GM19099 (cell line): ENCODE measurements around the gene WWC2.

Experiments
- POLR2A ChIP-seq: IDR thresholded peaks from 3 replicates; pipeline ENCODE4 v1.6.1; 2011; ENCODE audit warnings: low read depth; ENCODE audit not compliant: insufficient read length; ENCODE audit errors: extremely low read depth

The WWC2 gene

GRCh38 chr4:183344523-183345255, 245.6 kb downstream of the WWC2 start:
- TF ChIP-seq POLR2A = no peak

- TF ChIP-seq POLR2A = no peak
These were observed 246.2 kb downstream of the WWC2 start for GRCh38 chr4:183345261-183345660.

- TF ChIP-seq POLR2A = no peak
These were observed 248.1 kb downstream of the WWC2 start for GRCh38 chr4:183347146-183347545.

GRCh38 chr4:183347566-183347965, 248.5 kb downstream of the WWC2 start:
- no peak for TF ChIP-seq POLR2A

- no peak for TF ChIP-seq POLR2A
These were observed 249.1 kb downstream of the WWC2 start for GRCh38 chr4:183348136-183348535.

- no peak for TF ChIP-seq POLR2A
These were observed 249.9 kb downstream of the WWC2 start for GRCh38 chr4:183348706-183349659.

- TF ChIP-seq POLR2A = no peak
These were observed 250.6 kb downstream of the WWC2 start for GRCh38 chr4:183349673-183350072.

GRCh38 chr4:183350317-183351071, 251.4 kb downstream of the WWC2 start:
- no peak for TF ChIP-seq POLR2A

- TF ChIP-seq POLR2A = no peak
These were observed 253.5 kb downstream of the WWC2 start for GRCh38 chr4:183352546-183352945.

GRCh38 chr4:183353557-183353956, 254.5 kb downstream of the WWC2 start:
- no peak for TF ChIP-seq POLR2A

- TF ChIP-seq POLR2A = no peak
These were observed 255.2 kb downstream of the WWC2 start for GRCh38 chr4:183354219-183354618.

GRCh38 chr4:183355405-183355804, 256.3 kb downstream of the WWC2 start:
- TF ChIP-seq POLR2A = no peak

- no peak for TF ChIP-seq POLR2A
These were observed 257.2 kb downstream of the WWC2 start for GRCh38 chr4:183356173-183356830.

GRCh38 chr4:183356931-183357675, 258.0 kb downstream of the WWC2 start:
- no peak for TF ChIP-seq POLR2A

- TF ChIP-seq POLR2A = no peak
These were observed 259.2 kb downstream of the WWC2 start for GRCh38 chr4:183358215-183358755.
